DND-41 (cell line): ENCODE measurements around the gene SRRM5.

ENCODE experiments used
- ATAC-seq: fragments of 200-7000 bp; cut with Tn5 transposase; 3 replicates; pipeline ENCODE4 v1.9.1; 2021; ENCODE audit warnings: low read depth; ENCODE audit not compliant: insufficient read depth
- DNase-seq: peaks from one replicate; pipeline ENCODE4 v3.0.0-alpha.2; 2020
- H2AFZ ChIP-seq: 2 replicates; pipeline ENCODE4 v1.6.0; 2012; ENCODE audit warnings: low read depth, low read length
- H3K27ac ChIP-seq: 2 replicates; pipeline ENCODE4 v1.5.1; 2012; ENCODE audit warnings: low read length, inconsistent platforms
- H3K27me3 ChIP-seq: fragments of 200-600 bp; sonication (generic); 2 replicates; pipeline ENCODE4 v1.6.0; 2012; ENCODE audit warnings: low read length, mild to moderate bottlenecking, inconsistent platforms; ENCODE audit not compliant: insufficient read depth, poor library complexity
- H3K36me3 ChIP-seq: 2 replicates; pipeline ENCODE4 v1.5.1; 2012; ENCODE audit warnings: low read length, inconsistent platforms; ENCODE audit not compliant: insufficient read depth
- H3K4me1 ChIP-seq: 2 replicates; pipeline ENCODE4 v1.5.1; 2012; ENCODE audit warnings: mild to moderate bottlenecking, low read length; ENCODE audit not compliant: insufficient read depth
- H3K4me2 ChIP-seq: 2 replicates; pipeline ENCODE4 v1.6.0; 2012; ENCODE audit warnings: mild to moderate bottlenecking, moderate library complexity, low read length, inconsistent platforms; ENCODE audit not compliant: insufficient read depth
- H3K4me3 ChIP-seq, 2 experiments: fragments of 200-600 bp in 1 of 2; shearing (Covaris generic) in 1 of 2; 2 replicates each; pipeline ENCODE4 v1.5.1; 2012 to 2016; ENCODE audit warnings: inconsistent platforms in 2 of 2, low read length in 2 of 2, mild to moderate bottlenecking in 2 of 2, low read depth in 1 of 2, moderate library complexity in 1 of 2
- H3K79me2 ChIP-seq: 2 replicates; pipeline ENCODE4 v1.6.0; 2012; ENCODE audit warnings: low read length, inconsistent platforms; ENCODE audit not compliant: insufficient read depth
- H3K9ac ChIP-seq: 2 replicates; pipeline ENCODE4 v1.6.0; 2012; ENCODE audit warnings: low read depth, mild to moderate bottlenecking, inconsistent platforms, low read length, moderate library complexity
- H3K9me3 ChIP-seq: 2 replicates; pipeline ENCODE4 v1.5.1; 2012; ENCODE audit warnings: low read length, moderate library complexity, mild to moderate bottlenecking, inconsistent platforms; ENCODE audit not compliant: insufficient read depth, severe bottlenecking
- H4K20me1 ChIP-seq: 2 replicates; pipeline ENCODE4 v1.6.0; 2012; ENCODE audit warnings: low read length; ENCODE audit not compliant: insufficient read depth
- EZH2 ChIP-seq: IDR thresholded peaks from 3 replicates; pipeline ENCODE4 v1.6.1; 2012; ENCODE audit warnings: borderline replicate concordance, low read depth, mild to moderate bottlenecking, moderate library complexity, low read length, inconsistent platforms; ENCODE audit not compliant: severe bottlenecking
- TF ChIP-seq, protein P1 (sequence below): IDR thresholded peaks from 2 replicates; pipeline ENCODE4 v1.5.1; 2012; ENCODE audit warnings: borderline replicate concordance, low read length, moderate library complexity, mild to moderate bottlenecking; ENCODE audit not compliant: poor library complexity, severe bottlenecking; ENCODE audit errors: extremely low read depth

The SRRM5 gene

DNA sequence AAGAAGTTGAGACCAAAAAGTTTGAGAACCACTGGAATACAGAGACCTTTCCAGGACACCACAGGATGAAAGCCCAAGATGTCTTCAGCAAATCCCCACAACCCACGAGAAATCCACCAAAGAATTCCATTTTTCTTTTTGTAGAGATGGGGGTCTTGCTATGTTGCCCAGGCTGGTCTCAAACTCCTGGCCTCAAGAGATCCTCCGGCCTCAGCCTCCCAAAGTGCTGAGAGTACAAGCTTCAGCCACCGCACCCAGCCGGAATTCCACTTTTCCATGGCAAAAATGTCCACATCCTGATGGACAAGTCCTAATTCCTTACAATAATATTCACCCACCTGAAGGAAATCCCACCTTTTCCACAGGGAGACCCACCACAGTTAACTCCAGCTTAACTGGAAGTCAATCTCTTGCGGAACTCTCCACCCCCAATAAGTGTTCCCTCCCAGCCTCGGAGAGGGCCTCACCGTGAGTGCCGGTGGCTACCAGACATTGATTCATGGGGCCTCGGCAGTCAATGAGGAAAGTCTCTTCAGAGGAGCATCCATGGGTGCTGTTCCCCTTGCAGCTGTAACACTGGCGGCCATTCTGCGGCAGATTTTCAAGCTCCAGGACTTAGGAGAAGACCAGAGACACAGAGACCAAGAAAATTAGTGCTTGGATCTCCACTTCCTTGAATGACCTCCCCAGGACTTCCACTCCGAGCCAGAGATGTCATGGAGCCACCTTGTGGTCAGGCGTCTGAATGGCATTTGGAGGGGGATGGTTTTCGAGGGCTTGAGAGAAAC lies 40.1 kb downstream of the SRRM5 start:
- Histone ChIP-seq H3K4me1 (no peaks in the 10 kb centered on the region), H2AFZ (no peak overlapping the region; the same call in 1 of the 2 replicates), H3K79me2 (no peaks in the 10 kb centered on the region), H3K9ac (no peak overlapping the region), H3K4me2 (no peak overlapping the region), H3K27me3 (no peaks in the 10 kb centered on the region), H3K27ac (no peak overlapping the region), H3K9me3 (no peaks in the 10 kb centered on the region), H3K36me3 (peaks cover 47% of the 10 kb centered on the region), H3K4me3 (no peak overlapping the region), H4K20me1 (no peaks in the 10 kb centered on the region; the same call in 1 of the 2 replicates)
- ATAC-seq (peak; percentile 66; the same call in 1 of the 3 replicates), DNase-seq (peak; percentile 60)
- TF ChIP-seq EZH2, result no peak
- TF ChIP-seq, protein P1, sequence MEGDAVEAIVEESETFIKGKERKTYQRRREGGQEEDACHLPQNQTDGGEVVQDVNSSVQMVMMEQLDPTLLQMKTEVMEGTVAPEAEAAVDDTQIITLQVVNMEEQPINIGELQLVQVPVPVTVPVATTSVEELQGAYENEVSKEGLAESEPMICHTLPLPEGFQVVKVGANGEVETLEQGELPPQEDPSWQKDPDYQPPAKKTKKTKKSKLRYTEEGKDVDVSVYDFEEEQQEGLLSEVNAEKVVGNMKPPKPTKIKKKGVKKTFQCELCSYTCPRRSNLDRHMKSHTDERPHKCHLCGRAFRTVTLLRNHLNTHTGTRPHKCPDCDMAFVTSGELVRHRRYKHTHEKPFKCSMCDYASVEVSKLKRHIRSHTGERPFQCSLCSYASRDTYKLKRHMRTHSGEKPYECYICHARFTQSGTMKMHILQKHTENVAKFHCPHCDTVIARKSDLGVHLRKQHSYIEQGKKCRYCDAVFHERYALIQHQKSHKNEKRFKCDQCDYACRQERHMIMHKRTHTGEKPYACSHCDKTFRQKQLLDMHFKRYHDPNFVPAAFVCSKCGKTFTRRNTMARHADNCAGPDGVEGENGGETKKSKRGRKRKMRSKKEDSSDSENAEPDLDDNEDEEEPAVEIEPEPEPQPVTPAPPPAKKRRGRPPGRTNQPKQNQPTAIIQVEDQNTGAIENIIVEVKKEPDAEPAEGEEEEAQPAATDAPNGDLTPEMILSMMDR, result peak; percentile 81

DNA sequence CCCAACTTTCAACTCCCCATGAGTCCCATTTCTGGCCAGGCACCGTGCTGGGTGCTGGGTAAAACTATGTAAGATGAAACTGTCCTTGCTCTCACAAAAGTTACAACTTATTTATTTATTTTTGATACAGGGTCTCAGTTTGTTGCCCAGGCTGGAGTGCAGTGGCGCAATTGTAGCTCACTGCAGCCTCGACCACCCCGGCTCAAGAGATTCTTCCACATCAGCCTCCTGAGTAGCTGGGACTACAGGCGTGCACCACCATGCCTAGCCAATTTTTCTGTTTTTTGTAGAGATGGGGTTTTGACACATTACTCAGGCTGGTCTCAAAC lies 40.6 kb downstream of the SRRM5 start:
- H4K20me1 ChIP-seq, result no peaks in the 10 kb centered on the region; the same call in 1 of the 2 replicates
- H3K27me3 ChIP-seq, result no peaks in the 10 kb centered on the region
- no peaks in the 10 kb centered on the region for H3K9me3 ChIP-seq
- H3K4me2 ChIP-seq, result no peak overlapping the region
- peaks cover 47% of the 10 kb centered on the region for H3K36me3 ChIP-seq
- H3K79me2 ChIP-seq, result no peaks in the 10 kb centered on the region
- H3K9ac ChIP-seq, result no peak overlapping the region
- DNase-seq, result no peak
- no peaks in the 10 kb centered on the region for H3K4me1 ChIP-seq
- H2AFZ ChIP-seq, result no peak overlapping the region
- TF ChIP-seq, protein P1, result no peak
- TF ChIP-seq EZH2, result no peak
- no peak overlapping the region for H3K4me3 ChIP-seq
- no peak for ATAC-seq
- H3K27ac ChIP-seq, result no peak overlapping the region

DNA sequence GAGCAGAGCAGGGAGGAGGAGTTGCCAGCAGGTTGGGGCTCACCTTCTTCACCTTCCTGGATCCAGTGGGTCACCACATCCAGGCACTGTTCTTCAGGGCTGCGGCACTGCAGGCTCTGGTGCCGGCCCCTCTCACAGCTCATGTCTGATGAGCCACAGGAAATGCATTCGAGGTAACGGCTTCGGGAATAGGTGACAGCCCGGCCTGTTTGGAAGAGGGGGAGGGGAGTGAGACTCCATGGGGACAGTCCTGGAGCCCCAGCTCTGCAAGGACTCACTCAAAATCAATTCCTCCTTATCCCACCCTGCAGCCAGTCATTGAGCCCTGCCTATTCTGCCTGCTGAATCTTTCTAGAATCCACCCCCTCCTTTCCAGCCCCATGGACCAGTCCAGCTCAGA lies 44.5 kb downstream of the SRRM5 start:
- DNase-seq, result no peak
- H3K9ac ChIP-seq, result no peak overlapping the region

More for the DNA sequence above, 44.5 kb downstream of the SRRM5 start:
- H3K4me3 ChIP-seq, result no peak overlapping the region
- no peaks in the 10 kb centered on the region for H3K4me1 ChIP-seq
- H3K36me3 ChIP-seq, result peaks cover 37% of the 10 kb centered on the region
- no peak overlapping the region for H3K27ac ChIP-seq
- H3K4me2 ChIP-seq, result no peak overlapping the region
- no peak overlapping the region for H2AFZ ChIP-seq
- H3K79me2 ChIP-seq, result no peaks in the 10 kb centered on the region
- H3K27me3 ChIP-seq, result no peaks in the 10 kb centered on the region
- no peaks in the 10 kb centered on the region; the same call in 1 of the 2 replicates for H4K20me1 ChIP-seq
- TF ChIP-seq, protein P1, result no peak
- no peak for TF ChIP-seq EZH2
- no peaks in the 10 kb centered on the region for H3K9me3 ChIP-seq
- ATAC-seq, result no peak
